H1 (cell line): ENCODE data around the gene TAS2R19. TPM values are rescaled to one million over a fixed set of nuclear protein-coding genes. Genes with fewer than 3 reads are reported as not detected.

Experiments
- CTCF ChIA-PET: fragments of 300-600 bp; sonication (Branson Sonifier 250); formaldehyde crosslinking; loops from one replicate; lab custom pipeline; 2021; ENCODE audit not compliant: partially characterized antibody; lab: Charles Lee
- POLR2A ChIA-PET: fragments of 300-600 bp; sonication (Branson Sonifier 250); formaldehyde crosslinking; loops from one replicate; lab custom pipeline; 2021; ENCODE audit warnings: inconsistent platforms; ENCODE audit not compliant: partially characterized antibody; lab: Charles Lee
- DNase-seq, 2 experiments: peaks; one replicate each; pipeline versions ENCODE4 v3.0.0 to v3.0.0-alpha.2; 2010 to 2022; ENCODE audit warnings: low spot score in 2 of 2, low read depth in 1 of 2, mixed read lengths in 1 of 2
- FAIRE-seq: peaks from 2 replicates; lab custom pipeline; 2011; peaks lifted over from hg19 to GRCh38; lab: Jason Lieb, UNC
- H2AFZ ChIP-seq: 2 replicates; pipeline ENCODE4 v1.8.1; 2012; ENCODE audit warnings: low read length, inconsistent platforms
- H2AK5ac ChIP-seq: 2 replicates; pipeline ENCODE4 v1.6.1; 2013; ENCODE audit warnings: low read depth, low read length
- H2BK120ac ChIP-seq: replicated peaks from 2 replicates; pipeline ENCODE3; 2013; ENCODE audit warnings: low read depth, low read length, inconsistent platforms
- H2BK12ac ChIP-seq: 2 replicates; pipeline ENCODE4 v1.6.1; 2013; ENCODE audit warnings: low read depth, low read length
- H2BK15ac ChIP-seq: 2 replicates; pipeline ENCODE4 v1.6.1; 2013; ENCODE audit warnings: low read length
- H2BK20ac ChIP-seq: 2 replicates; pipeline ENCODE4 v1.6.1; 2013; ENCODE audit warnings: low read length
- H2BK5ac ChIP-seq: 2 replicates; pipeline ENCODE4 v1.6.1; 2013; ENCODE audit warnings: low read depth, low read length
- H3K14ac ChIP-seq: 2 replicates; pipeline ENCODE4 v1.6.1; 2013; ENCODE audit warnings: inconsistent platforms; ENCODE audit not compliant: insufficient read length
- H3K18ac ChIP-seq: 2 replicates; pipeline ENCODE4 v1.6.1; 2013; ENCODE audit warnings: low read length; ENCODE audit errors: extremely low read depth
- H3K23ac ChIP-seq: 2 replicates; pipeline ENCODE4 v1.6.1; 2013; ENCODE audit warnings: inconsistent platforms; ENCODE audit not compliant: insufficient read length
- H3K23me2 ChIP-seq: 2 replicates; pipeline ENCODE4 v1.6.1; 2013; ENCODE audit warnings: low read depth, low read length
- H3K27ac ChIP-seq: 2 replicates; pipeline ENCODE4 v1.6.1; 2011; ENCODE audit warnings: low read depth, low read length, inconsistent platforms
- H3K27me3 ChIP-seq, 4 experiments: replicated peaks in 1 of 4; 1 replicate in 1 of 4; 2 replicates in 3 of 4; pipeline versions ENCODE4 v1.6.1 to v1.8.1; 2011 to 2013; ENCODE audit warnings: low read length in 3 of 4, mild to moderate bottlenecking in 3 of 4, inconsistent platforms in 2 of 4, mixed read lengths in 2 of 4, moderate library complexity in 1 of 4; ENCODE audit not compliant: control insufficient read depth in 3 of 4, insufficient read depth in 3 of 4; ENCODE audit errors: extremely low read depth in 1 of 4
- H3K36me3 ChIP-seq, 4 experiments: 2 replicates each; pipeline versions ENCODE4 v1.6.1 to v1.8.1; 2011 to 2013; ENCODE audit warnings: mild to moderate bottlenecking in 4 of 4, low read length in 3 of 4, moderate library complexity in 2 of 4, control low read depth in 1 of 4, inconsistent platforms in 1 of 4; ENCODE audit not compliant: insufficient read depth in 4 of 4, control insufficient read depth in 2 of 4
- H3K4ac ChIP-seq: replicated peaks from 2 replicates; pipeline ENCODE3; 2013; ENCODE audit warnings: low read length, low read depth, mixed read lengths, inconsistent platforms; ENCODE audit not compliant: insufficient read length
- H3K4me1 ChIP-seq, 4 experiments: replicated peaks in 1 of 4; 1 replicate in 1 of 4; 2 replicates in 3 of 4; pipeline versions ENCODE4 v1.6.1 to v1.8.1; 2011 to 2013; ENCODE audit warnings: low read length in 3 of 4, inconsistent platforms in 2 of 4, mixed read lengths in 1 of 4; ENCODE audit not compliant: insufficient read depth in 4 of 4, control insufficient read depth in 3 of 4
- H3K4me2 ChIP-seq, 2 experiments: 2 replicates each; pipeline versions ENCODE4 v1.6.1 to v1.8.1; 2011 to 2013; ENCODE audit warnings: low read depth in 2 of 2, low read length in 2 of 2, control low read depth in 1 of 2, inconsistent platforms in 1 of 2, mild to moderate bottlenecking in 1 of 2; ENCODE audit not compliant: insufficient read depth in 1 of 2
- H3K4me3 ChIP-seq, 4 experiments: fragments of 200-600, 300-600 bp in 1 of 4; sonication (generic), shearing (Covaris generic), sonication (Bioruptor Twin) in 1 of 4; 2 replicates each; pipeline versions ENCODE4 v1.5.1 to v1.8.1; 2011 to 2016; ENCODE audit warnings: low read length in 4 of 4, low read depth in 3 of 4, control low read depth in 2 of 4, inconsistent platforms in 2 of 4, mild to moderate bottlenecking in 2 of 4, mixed read lengths in 1 of 4, moderate library complexity in 1 of 4; ENCODE audit not compliant: insufficient read depth in 2 of 4; ENCODE audit errors: extremely low read depth in 1 of 4
- H3K56ac ChIP-seq: replicated peaks from 2 replicates; pipeline ENCODE3; 2013; ENCODE audit warnings: low read depth, mild to moderate bottlenecking, mixed read lengths, low read length, inconsistent platforms; ENCODE audit not compliant: insufficient read length
- H3K79me1 ChIP-seq: 2 replicates; pipeline ENCODE4 v1.6.1; 2013; ENCODE audit warnings: low read depth, low read length, control low read depth
- H3K79me2 ChIP-seq, 2 experiments: 2 replicates each; pipeline versions ENCODE4 v1.6.1 to v1.8.1; 2012 to 2013; ENCODE audit warnings: low read length in 2 of 2, mild to moderate bottlenecking in 2 of 2, inconsistent platforms in 1 of 2; ENCODE audit not compliant: insufficient read depth in 2 of 2, control insufficient read depth in 1 of 2
- H3K9ac ChIP-seq, 4 experiments: replicated peaks in 1 of 4; 1 replicate in 1 of 4; 2 replicates in 3 of 4; pipeline versions ENCODE4 v1.6.1 to v1.8.1; 2011 to 2013; ENCODE audit warnings: low read depth in 3 of 4, low read length in 3 of 4, control low read depth in 2 of 4, mild to moderate bottlenecking in 2 of 4, moderate library complexity in 2 of 4, inconsistent platforms in 1 of 4; ENCODE audit errors: extremely low read depth in 1 of 4
- H3K9me3 ChIP-seq, 2 experiments: 2 replicates each; pipeline versions ENCODE4 v1.6.1 to v1.8.1; 2012 to 2013; ENCODE audit warnings: mild to moderate bottlenecking in 2 of 2, moderate library complexity in 2 of 2, control low read depth in 1 of 2, inconsistent platforms in 1 of 2, low read depth in 1 of 2, low read length in 1 of 2, mixed read lengths in 1 of 2; ENCODE audit not compliant: insufficient read depth in 2 of 2
- H4K20me1 ChIP-seq, 2 experiments: replicated peaks in 1 of 2; 2 replicates each; pipeline versions ENCODE3 to v1.8.1; 2011 to 2013; ENCODE audit warnings: inconsistent platforms in 2 of 2, low read length in 2 of 2, mild to moderate bottlenecking in 1 of 2; ENCODE audit not compliant: insufficient read depth in 2 of 2, control insufficient read depth in 1 of 2
- H4K5ac ChIP-seq: 2 replicates; pipeline ENCODE4 v1.6.1; 2013; ENCODE audit warnings: low read length, low read depth, mixed read lengths, inconsistent platforms; ENCODE audit not compliant: insufficient read length
- H4K8ac ChIP-seq: 2 replicates; pipeline ENCODE4 v1.8.0; 2013; ENCODE audit warnings: mild to moderate bottlenecking, moderate library complexity, low read length, inconsistent platforms; ENCODE audit not compliant: insufficient read depth; ENCODE audit errors: extremely low read depth
- H4K91ac ChIP-seq: replicated peaks from 2 replicates; pipeline ENCODE3; 2013; ENCODE audit warnings: low read length, mixed read lengths, inconsistent platforms; ENCODE audit not compliant: insufficient read length
- BRCA1 ChIP-seq: IDR thresholded peaks from 2 replicates; pipeline ENCODE4 v1.6.1; 2012; ENCODE audit warnings: low read depth, low read length, improper control_type of control experiment
- EGR1 ChIP-seq: IDR thresholded peaks from 2 replicates; pipeline ENCODE4 v1.6.1; 2011; ENCODE audit warnings: low read depth, low read length, borderline replicate concordance
- FOSL1 ChIP-seq: IDR thresholded peaks from 2 replicates; pipeline ENCODE4 v1.6.1; 2011; ENCODE audit warnings: mild to moderate bottlenecking, low read depth, low read length, moderate library complexity; ENCODE audit not compliant: insufficient read depth
- RBBP5 ChIP-seq: IDR thresholded peaks from 2 replicates; pipeline ENCODE4 v1.7.1; 2012; ENCODE audit warnings: low read depth, mild to moderate bottlenecking, inconsistent platforms, low read length, moderate library complexity, borderline replicate concordance
- SP1 ChIP-seq: IDR thresholded peaks from 2 replicates; pipeline ENCODE4 v1.6.1; 2011; ENCODE audit warnings: low read depth, low read length
- TAF1 ChIP-seq: IDR thresholded peaks from 2 replicates; pipeline ENCODE4 v1.6.1; 2011; ENCODE audit warnings: mild to moderate bottlenecking, low read depth, low read length
- YY1 ChIP-seq: IDR thresholded peaks from 2 replicates; pipeline ENCODE4 v1.6.1; 2011; ENCODE audit warnings: low read depth, mild to moderate bottlenecking, low read length
- WGBS, 2 experiments: shearing (Covaris generic) in 1 of 2; methylation state at CpG; one replicate each; pipeline versions ENCODE4 v1.1.6 to v1.1.7; 2013 to 2015; ENCODE audit warnings: low lambda C conversion rate in 2 of 2, mixed read lengths in 2 of 2, inconsistent platforms in 1 of 2, low coverage in 1 of 2, missing lambda C conversion rate in 1 of 2; ENCODE audit not compliant: insufficient replicate concordance in 2 of 2, insufficient coverage in 1 of 2, insufficient read length in 1 of 2; ENCODE audit errors: extremely low coverage in 1 of 2, missing lambda C conversion rate in 1 of 2; 5-methylcytosine and 5-hydroxymethylcytosine counted together
- long read RNA-seq, 2 experiments: library from RNA in 1 of 2; library from capped mRNA in 1 of 2; stranded (forward); transcript quantifications; one replicate each; pipeline ENCODE4 v2.0.0, GENCODE V29; 2021; ENCODE audit warnings: inconsistent platforms in 1 of 2
- polyA minus RNA-seq, 3 experiments: library from RNA; depleted of rRNA, polyadenylated mRNA; stranded (reverse); fragments of >200 nt; gene quantifications; 1 replicate in 2 of 3; 2 replicates in 1 of 3; pipeline ENCODE4 v1.2.3, GENCODE V29; 2011
- polyA plus RNA-seq, 7 experiments: library from polyadenylated mRNA; depleted of rRNA in 3 of 7; stranded (reverse) in 5 of 7; unstranded in 2 of 7; fragments of >200 nt in 5 of 7; fragments of 200-250 nt in 2 of 7; gene quantifications; 1 replicate in 5 of 7; 2 replicates in 1 of 7; 4 replicates in 1 of 7; pipeline versions ENCODE4 v1.2.1 to v1.2.3, GENCODE V29; 2011 to 2013; ENCODE audit warnings: missing spikeins in 2 of 7, mixed read lengths in 2 of 7
- total RNA-seq: library from RNA; stranded (reverse); fragmentation: NEBNext Ultra II Directional; extraction: Animal tissue kit (Norgen Biotek cat#: 25700); gene quantifications from 2 replicates; pipeline ENCODE4 v1.2.1, GENCODE V29; 2021

TAS2R19 gene
- total RNA-seq: 0.99 and 1.1 TPM in 2 replicates
- polyA plus RNA-seq (2011; rRNA removed): 0.35 and 0.97 TPM in 2 replicates
- 0.57 TPM for polyA plus RNA-seq (2011; cell fraction: cytosol; rRNA removed)
- 1.6 TPM for polyA plus RNA-seq (2011; cell fraction: nucleus; rRNA removed)
- polyA plus RNA-seq (2012, experiment 1 of 2): 0.25 to 0.34 TPM (median 0.32 TPM) in 3 of 4 replicates, not detected in the other
- not detected for polyA plus RNA-seq (2012, experiment 2 of 2)
- 0.14 TPM for polyA plus RNA-seq (2013, experiment 1 of 2)
- 0.13 TPM for polyA plus RNA-seq (2013, experiment 2 of 2)
- polyA minus RNA-seq (2011; rRNA and poly(A)+ RNA removed): 17.9 and 18.4 TPM in 2 replicates
- polyA minus RNA-seq (2011; cell fraction: cytosol; rRNA and poly(A)+ RNA removed): not detected
- polyA minus RNA-seq (2011; cell fraction: nucleus; rRNA and poly(A)+ RNA removed): 73.8 TPM
- long read RNA-seq, experiment 1: 0 reads
- long read RNA-seq, experiment 2: 0 reads

- ChIA-PET CTCF (interaction anchor here (0.7 to 1.1 kb wide), 2 partner anchors 10 to 177 kb away, joined by 3 to 4 read pairs; no protein-coding TSS in a partner anchor), POLR2A (no interaction called here)
- H2BK20ac ChIP-seq: no peak within 1 kb of the TSS
- H3K56ac ChIP-seq: no peak within 1 kb of the TSS
- H3K79me1 ChIP-seq: no peaks in the 10 kb centered on the region
- DNase-seq: no peak
- H3K4me2 ChIP-seq: no peak within 1 kb of the TSS
- no peaks in the 10 kb centered on the region for H3K36me3 ChIP-seq
- WGBS, 2 experiments: 96% methylated on average over 1 of the region's 1 CpG; no CpG with 5 or more reads in 1 of the 2 experiments
- no peak for FAIRE-seq
- H4K8ac ChIP-seq: no peak within 1 kb of the TSS
- H3K23me2 ChIP-seq: no peaks in the 10 kb centered on the region
- H4K91ac ChIP-seq: no peak within 1 kb of the TSS
- H2AFZ ChIP-seq: no peak within 1 kb of the TSS
- no peak within 1 kb of the TSS for H2BK15ac ChIP-seq
- no peak within 1 kb of the TSS for H3K4ac ChIP-seq
- no peaks in the 10 kb centered on the region for H4K20me1 ChIP-seq
- H2AK5ac ChIP-seq: no peak within 1 kb of the TSS
- no peak within 1 kb of the TSS for H3K18ac ChIP-seq
- H3K14ac ChIP-seq: no peak within 1 kb of the TSS
- no peak within 1 kb of the TSS for H3K27ac ChIP-seq
- H2BK5ac ChIP-seq: no peak within 1 kb of the TSS
- H3K9ac ChIP-seq: no peak within 1 kb of the TSS
- no peak within 1 kb of the TSS for H3K23ac ChIP-seq
- H3K79me2 ChIP-seq: no peaks in the 10 kb centered on the region
- H3K9me3 ChIP-seq: no peaks in the 10 kb centered on the region
- H2BK12ac ChIP-seq: no peak within 1 kb of the TSS
- no peaks in the 10 kb centered on the region for H3K4me1 ChIP-seq
- no peak within 1 kb of the TSS for H4K5ac ChIP-seq
- H3K27me3 ChIP-seq: no peaks in the 10 kb centered on the region
- no peak within 1 kb of the TSS for H2BK120ac ChIP-seq
- H3K4me3 ChIP-seq: no peak within 1 kb of the TSS
- no peak for TF ChIP-seq EGR1
- no peak for TF ChIP-seq FOSL1
- TF ChIP-seq SP1: no peak
- no peak for TF ChIP-seq YY1
- no peak for TF ChIP-seq RBBP5
- no peak for TF ChIP-seq TAF1
- TF ChIP-seq BRCA1: no peak
These were observed at the start of gene TAS2R19 for GRCh38 chr12:11022520-11022919. TAS2R19 (minus strand) TSS chr12:11022620; CDS start chr12:11022571, 49 bp downstream.
